HG03521 (cell line): ENCODE data around the gene CAPN9.
"Not testable (repeated sequence)": the region's sequence is repeated elsewhere in the genome, so short reads cannot be mapped to it uniquely, and the experiment has no call there.

Source experiments
- ATAC-seq: cut with Tn5 transposase; IDR thresholded peaks from one replicate; pipeline ENCODE4 v1.9.1; 2021; ENCODE audit warnings: mild to moderate bottlenecking, moderate library complexity; ENCODE audit not compliant: unreplicated experiment

The CAPN9 gene

GRCh38 chr1:230747890-230748800 is 957 bp downstream of the CAPN9 start:
- ATAC-seq: no peak

GRCh38 chr1:230749150-230749549 is 2.0 kb downstream of the CAPN9 start:
- no peak for ATAC-seq

- no peak for ATAC-seq
Observed at GRCh38 chr1:230749635-230750034, 2.4 kb downstream of the CAPN9 start.

GRCh38 chr1:230750576-230750975 is 3.4 kb downstream of the CAPN9 start:
- no peak for ATAC-seq

- ATAC-seq: no peak
Observed at GRCh38 chr1:230750986-230751625, 3.9 kb downstream of the CAPN9 start.

- no peak for ATAC-seq
Observed at GRCh38 chr1:230752407-230752806, 5.2 kb downstream of the CAPN9 start.

GRCh38 chr1:230753191-230753585 is 6.0 kb downstream of the CAPN9 start:
- ATAC-seq: no peak

GRCh38 chr1:230753586-230754251 is 6.5 kb downstream of the CAPN9 start:
- ATAC-seq: no peak

- no peak for ATAC-seq
Observed at GRCh38 chr1:230754796-230755195, 7.6 kb downstream of the CAPN9 start.

GRCh38 chr1:230757856-230758708 is 10.9 kb downstream of the CAPN9 start:
- ATAC-seq: no peak

GRCh38 chr1:230758709-230759368 is 11.7 kb downstream of the CAPN9 start:
- no peak for ATAC-seq

GRCh38 chr1:230759369-230760065 is 12.3 kb downstream of the CAPN9 start:
- ATAC-seq: no peak

GRCh38 chr1:230760360-230760827 is 13.2 kb downstream of the CAPN9 start:
- no peak for ATAC-seq

GRCh38 chr1:230761443-230762167 is 14.4 kb downstream of the CAPN9 start:
- ATAC-seq: no peak

GRCh38 chr1:230763927-230764591 is 16.9 kb downstream of the CAPN9 start:
- ATAC-seq: no peak

GRCh38 chr1:230766318-230766717 is 19.1 kb downstream of the CAPN9 start:
- no peak for ATAC-seq

GRCh38 chr1:230767859-230768612 is 20.8 kb downstream of the CAPN9 start:
- not testable (repeated sequence) for ATAC-seq
